SU-DHL-6 (cell line): ENCODE data around the gene FOLH1.
"Not testable (repeated sequence)": the region's sequence is repeated elsewhere in the genome, so short reads cannot be mapped to it uniquely, and the experiment has no call there.

ENCODE experiments used
- CTCF ChIP-seq: fragments of 200-600 bp; sonication (generic); IDR thresholded peaks from one replicate; pipeline ENCODE4 v1.5.1; 2017; ENCODE audit warnings: antibody characterized with exemption, mild to moderate bottlenecking, low read length, moderate library complexity; ENCODE audit not compliant: insufficient read depth, poor library complexity, severe bottlenecking
- EZH2phosphoT487 ChIP-seq: fragments of 200-600 bp; sonication (generic), shearing (Covaris generic); conservative IDR thresholded peaks from 2 replicates; pipeline ENCODE4 v1.6.1; 2018; ENCODE audit warnings: mild to moderate bottlenecking, antibody characterized with exemption, low read length, moderate library complexity, mixed read lengths

DNA sequence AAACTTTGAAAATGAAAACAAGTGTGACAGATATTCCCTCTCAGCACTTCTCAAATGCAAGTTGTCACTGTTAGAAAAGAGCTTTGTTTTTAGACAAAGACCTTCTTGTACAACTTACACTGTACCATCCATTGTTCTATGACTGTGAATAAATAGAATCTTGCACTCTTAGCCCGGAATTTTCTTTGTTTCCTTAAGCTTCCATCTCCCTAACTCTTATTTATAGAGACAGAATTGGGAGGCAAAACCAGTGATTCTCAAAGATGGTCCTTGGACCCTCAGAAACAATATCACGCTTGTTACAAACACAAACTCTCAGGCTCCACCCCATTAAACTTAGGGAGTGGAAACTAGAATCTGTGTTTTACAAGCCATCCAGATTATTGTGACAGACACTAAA, 18.1 kb downstream of the FOLH1 start:
- TF ChIP-seq CTCF, EZH2phosphoT487: not testable (repeated sequence)
